Esophagus squamous epithelium (tissue), 4 donors: Measurements from ENCODE around the gene ILF2.

Experiments used
- POLR2A ChIP-seq, 4 donors: fragments of 450-650 bp; IDR thresholded peaks; one replicate each; pipeline ENCODE4 v1.6.1; 2017; ENCODE audit warnings: antibody characterized with exemption in 4 of 4, mild to moderate bottlenecking in 4 of 4, moderate library complexity in 3 of 4
- TF ChIP-seq, protein P1 (sequence below), 6 experiments: fragments of 450-650 bp in 4 of 6; fragments of 200-600 bp in 2 of 6; sonication (generic) in 2 of 6; IDR thresholded peaks; one replicate each; pipeline ENCODE4 v1.5.1; 2016 to 2019; ENCODE audit warnings: antibody characterized with exemption in 6 of 6, mild to moderate bottlenecking in 4 of 6, moderate library complexity in 4 of 6

GRCh38 chr1:153646672-153647345 is 24.0 kb downstream of the ILF2 start:
- TF ChIP-seq, protein P1, sequence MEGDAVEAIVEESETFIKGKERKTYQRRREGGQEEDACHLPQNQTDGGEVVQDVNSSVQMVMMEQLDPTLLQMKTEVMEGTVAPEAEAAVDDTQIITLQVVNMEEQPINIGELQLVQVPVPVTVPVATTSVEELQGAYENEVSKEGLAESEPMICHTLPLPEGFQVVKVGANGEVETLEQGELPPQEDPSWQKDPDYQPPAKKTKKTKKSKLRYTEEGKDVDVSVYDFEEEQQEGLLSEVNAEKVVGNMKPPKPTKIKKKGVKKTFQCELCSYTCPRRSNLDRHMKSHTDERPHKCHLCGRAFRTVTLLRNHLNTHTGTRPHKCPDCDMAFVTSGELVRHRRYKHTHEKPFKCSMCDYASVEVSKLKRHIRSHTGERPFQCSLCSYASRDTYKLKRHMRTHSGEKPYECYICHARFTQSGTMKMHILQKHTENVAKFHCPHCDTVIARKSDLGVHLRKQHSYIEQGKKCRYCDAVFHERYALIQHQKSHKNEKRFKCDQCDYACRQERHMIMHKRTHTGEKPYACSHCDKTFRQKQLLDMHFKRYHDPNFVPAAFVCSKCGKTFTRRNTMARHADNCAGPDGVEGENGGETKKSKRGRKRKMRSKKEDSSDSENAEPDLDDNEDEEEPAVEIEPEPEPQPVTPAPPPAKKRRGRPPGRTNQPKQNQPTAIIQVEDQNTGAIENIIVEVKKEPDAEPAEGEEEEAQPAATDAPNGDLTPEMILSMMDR (IDR thresholded peaks at IDR 0.05): no peak
- TF ChIP-seq POLR2A (IDR thresholded peaks at IDR 0.05): no peak
